ENCODE data around the gene SEPTIN7.

The SEPTIN7 gene

GRCh38 chr7:35777121-35777520 lies 23.7 kb upstream of the SEPTIN7 start:
- TF ChIP-seq CTCF (IDR thresholded peaks at IDR 0.05): no peak

GRCh38 chr7:35780070-35780469 lies 20.8 kb upstream of the SEPTIN7 start:
- no peak for TF ChIP-seq CTCF (IDR thresholded peaks at IDR 0.05)

DNA sequence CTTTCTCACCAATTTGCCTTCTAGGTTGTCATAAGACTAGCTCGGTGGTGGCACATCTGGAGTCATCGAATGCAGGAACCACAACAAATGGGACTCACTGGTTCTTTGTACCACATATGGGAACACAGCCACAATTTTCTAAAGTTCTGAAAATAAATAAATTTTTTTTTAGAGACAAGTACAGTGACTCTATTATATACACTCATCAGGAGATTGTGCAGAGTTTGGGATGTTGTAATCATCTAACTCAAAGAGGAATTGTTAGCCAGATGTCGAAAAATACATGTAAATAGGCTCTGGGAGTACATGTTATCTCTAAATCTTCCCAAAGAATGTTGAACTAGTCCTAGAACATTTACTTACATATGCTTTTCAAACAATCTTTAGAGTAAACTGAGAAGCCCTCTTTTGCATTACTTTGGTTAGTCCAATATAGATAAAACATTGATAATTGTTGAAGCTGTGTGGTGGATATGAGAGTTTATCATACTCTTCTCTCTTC lies 19.6 kb upstream of the SEPTIN7 start:
- TF ChIP-seq CTCF (IDR thresholded peaks at IDR 0.05): no peak

DNA sequence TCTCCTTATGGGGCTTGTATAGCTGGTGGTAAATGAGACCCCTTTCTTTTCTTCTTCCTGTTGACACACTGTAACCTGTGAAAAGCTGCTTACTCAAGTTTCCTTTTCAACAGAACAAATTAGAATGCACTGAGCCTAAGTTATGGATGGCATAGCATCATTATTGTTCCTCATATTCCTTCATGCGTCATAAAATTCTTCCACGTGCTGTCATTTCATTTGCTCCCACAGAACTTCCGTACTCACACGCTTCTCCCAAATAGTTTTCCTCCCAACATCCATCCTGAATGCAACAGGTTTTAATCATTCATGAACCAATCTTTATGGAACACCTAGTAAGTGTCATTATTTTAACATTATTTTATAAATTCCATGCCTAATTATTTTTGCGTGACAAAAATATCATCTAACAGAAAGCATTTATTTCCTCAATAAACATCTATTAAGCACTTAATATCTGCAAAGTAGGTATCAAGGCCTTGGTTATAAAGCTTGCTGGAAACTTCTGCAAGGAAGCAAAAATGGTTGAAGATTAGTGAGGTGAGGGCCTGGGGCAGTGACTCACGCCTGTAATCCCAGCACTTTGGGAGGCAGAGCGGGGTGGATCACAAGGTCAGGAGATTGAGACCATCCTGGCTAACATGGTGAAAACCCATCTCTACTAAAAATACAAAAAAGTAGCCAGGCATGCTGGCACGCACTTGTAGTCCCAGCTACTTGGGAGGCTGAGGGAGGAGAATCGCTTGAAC lies 18.9 kb upstream of the SEPTIN7 start:
- TF ChIP-seq CTCF (IDR thresholded peaks at IDR 0.05): no peak

DNA sequence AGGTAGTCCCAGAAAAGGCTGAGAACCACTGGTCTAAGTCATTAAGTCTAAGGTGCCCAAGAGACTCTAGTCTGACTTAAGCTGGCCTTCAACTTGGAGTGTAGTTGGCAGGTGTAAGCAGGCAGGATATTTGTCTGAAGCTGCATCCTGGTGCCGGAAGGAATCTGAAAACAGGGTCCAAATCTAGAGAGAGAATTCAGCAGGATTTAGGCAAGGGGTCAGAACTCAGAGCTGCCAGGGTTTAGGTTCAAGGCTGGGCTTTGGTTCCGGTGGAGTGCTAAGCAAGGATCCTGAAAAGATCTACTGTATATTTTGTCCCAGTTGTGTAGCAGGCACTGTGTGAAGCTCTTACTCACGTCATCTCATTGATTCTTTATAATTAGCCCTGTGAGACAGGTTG lies 16.5 kb upstream of the SEPTIN7 start:
- no peak for TF ChIP-seq CTCF (IDR thresholded peaks at IDR 0.05)

GRCh38 chr7:35785250-35785649 lies 15.6 kb upstream of the SEPTIN7 start:
- no peak for TF ChIP-seq CTCF (IDR thresholded peaks at IDR 0.05)

DNA sequence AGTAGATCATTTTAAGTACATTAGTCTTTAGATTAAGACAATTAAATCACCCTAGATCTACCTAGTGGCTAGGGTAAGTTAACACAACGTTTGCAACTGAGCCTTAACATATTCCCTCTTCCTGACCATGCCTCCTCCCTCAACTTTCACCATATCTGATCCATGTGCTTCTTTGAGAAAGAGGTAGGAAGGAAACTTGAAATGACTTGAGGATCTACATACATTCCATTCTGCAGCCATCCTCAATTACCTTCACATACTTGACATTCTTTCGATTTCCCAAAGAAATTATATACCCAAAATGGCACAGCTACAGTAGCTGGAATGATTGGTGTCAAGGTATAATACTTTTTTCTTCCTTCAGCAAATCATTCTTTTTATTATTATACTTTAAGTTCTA lies 12.9 kb upstream of the SEPTIN7 start:
- no peak for TF ChIP-seq CTCF (IDR thresholded peaks at IDR 0.05)

- TF ChIP-seq CTCF (IDR thresholded peaks at IDR 0.05): no peak
These were observed 8.4 kb upstream of the SEPTIN7 start for GRCh38 chr7:35792472-35792871.
